NCI-H2171 (cell line): ENCODE measurements around the gene ZNF670.
"Not testable (repeated sequence)": the region's sequence is repeated elsewhere in the genome, so short reads cannot be mapped to it uniquely, and the experiment has no call there.

Experiments
- DNase-seq: peaks from one replicate; lab custom pipeline; 2025; lab: John Stamatoyannopoulos, UW

The ZNF670 gene

GRCh38 chr1:247078258-247079140 is at the start of gene ZNF670:
TSS of gene ZNF670 (minus strand) at chr1:247078811. CDS start at chr1:247078596, 215 bp downstream.
- peak; percentile 96 for DNase-seq

GRCh38 chr1:247127519-247128282 is 49.1 kb upstream of the ZNF670 start:
- not testable (repeated sequence) for DNase-seq

- DNase-seq, result not testable (repeated sequence)
Observed at GRCh38 chr1:247126601-247127000, 48.0 kb upstream of the ZNF670 start.

- not testable (repeated sequence) for DNase-seq
Observed at GRCh38 chr1:247126166-247126565, 47.6 kb upstream of the ZNF670 start.

- DNase-seq, result no peak
Observed at GRCh38 chr1:247121382-247121781, 42.8 kb upstream of the ZNF670 start.

GRCh38 chr1:247120408-247120668 is 41.7 kb upstream of the ZNF670 start:
- DNase-seq, result not testable (repeated sequence)

GRCh38 chr1:247119600-247120407 is 41.2 kb upstream of the ZNF670 start:
- DNase-seq, result no peak

GRCh38 chr1:247118946-247119446 is 40.4 kb upstream of the ZNF670 start:
- no peak for DNase-seq

- DNase-seq, result no peak
Observed at GRCh38 chr1:247115545-247115944, 36.9 kb upstream of the ZNF670 start.

- no peak for DNase-seq
Observed at GRCh38 chr1:247115141-247115510, 36.5 kb upstream of the ZNF670 start.

- DNase-seq, result no peak
Observed at GRCh38 chr1:247114351-247115140, 35.9 kb upstream of the ZNF670 start.

GRCh38 chr1:247113733-247114271 is 35.2 kb upstream of the ZNF670 start:
- DNase-seq, result no peak

GRCh38 chr1:247113094-247113497 is 34.5 kb upstream of the ZNF670 start:
- DNase-seq, result no peak

- DNase-seq, result no peak
Observed at GRCh38 chr1:247112479-247112781, 33.8 kb upstream of the ZNF670 start.

- DNase-seq, result no peak
Observed at GRCh38 chr1:247111700-247112478, 33.3 kb upstream of the ZNF670 start.

- no peak for DNase-seq
Observed at GRCh38 chr1:247111259-247111699, 32.7 kb upstream of the ZNF670 start.

- DNase-seq, result no peak
Observed at GRCh38 chr1:247110627-247111258, 32.1 kb upstream of the ZNF670 start.

GRCh38 chr1:247107694-247108093 is 29.1 kb upstream of the ZNF670 start:
- no peak for DNase-seq

- DNase-seq, result no peak
Observed at GRCh38 chr1:247105966-247106365, 27.4 kb upstream of the ZNF670 start.

GRCh38 chr1:247104965-247105364 is 26.4 kb upstream of the ZNF670 start:
- no peak for DNase-seq
